ENCODE data around the gene KRTAP13-2.

Gene KRTAP13-2

DNA sequence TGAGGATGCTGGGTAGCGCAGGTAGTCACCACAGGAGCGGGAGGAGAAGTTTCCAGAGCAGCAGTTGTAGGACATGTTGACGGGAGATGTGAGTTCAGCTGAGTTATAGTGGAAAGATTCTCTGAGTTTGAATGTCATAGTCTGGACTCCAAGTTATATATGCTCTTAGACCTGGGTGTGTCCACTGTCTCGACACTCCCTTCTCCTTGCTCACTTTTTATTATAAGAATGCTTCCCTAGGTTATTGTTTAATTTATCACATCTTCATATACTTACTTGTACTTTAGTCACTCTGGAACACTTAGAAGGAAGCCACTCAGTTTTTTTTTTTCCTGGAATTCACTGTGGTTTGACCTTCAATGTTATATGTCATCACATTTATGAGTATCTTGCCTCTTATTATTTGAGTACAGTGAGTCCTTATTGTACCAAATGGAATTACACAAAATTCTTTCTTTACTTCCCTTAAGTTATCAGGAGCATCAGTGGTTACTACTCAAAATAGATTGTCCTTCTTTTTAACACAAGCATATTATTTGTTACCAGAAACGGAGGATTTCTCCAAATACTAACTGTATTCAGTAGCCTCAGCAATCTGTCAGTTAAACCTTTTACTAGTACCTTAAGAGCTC is at the start of gene KRTAP13-2:
Gene KRTAP13-2, minus strand, starts transcription at position 133 of the 632 bp plus-strand sequence. Its CDS starts 58 bp downstream, at position 75.
- DNase-seq, result no peak

GRCh38 chr21:30415993-30416392 is 43.9 kb upstream of the KRTAP13-2 start:
- no peak for DNase-seq

DNA sequence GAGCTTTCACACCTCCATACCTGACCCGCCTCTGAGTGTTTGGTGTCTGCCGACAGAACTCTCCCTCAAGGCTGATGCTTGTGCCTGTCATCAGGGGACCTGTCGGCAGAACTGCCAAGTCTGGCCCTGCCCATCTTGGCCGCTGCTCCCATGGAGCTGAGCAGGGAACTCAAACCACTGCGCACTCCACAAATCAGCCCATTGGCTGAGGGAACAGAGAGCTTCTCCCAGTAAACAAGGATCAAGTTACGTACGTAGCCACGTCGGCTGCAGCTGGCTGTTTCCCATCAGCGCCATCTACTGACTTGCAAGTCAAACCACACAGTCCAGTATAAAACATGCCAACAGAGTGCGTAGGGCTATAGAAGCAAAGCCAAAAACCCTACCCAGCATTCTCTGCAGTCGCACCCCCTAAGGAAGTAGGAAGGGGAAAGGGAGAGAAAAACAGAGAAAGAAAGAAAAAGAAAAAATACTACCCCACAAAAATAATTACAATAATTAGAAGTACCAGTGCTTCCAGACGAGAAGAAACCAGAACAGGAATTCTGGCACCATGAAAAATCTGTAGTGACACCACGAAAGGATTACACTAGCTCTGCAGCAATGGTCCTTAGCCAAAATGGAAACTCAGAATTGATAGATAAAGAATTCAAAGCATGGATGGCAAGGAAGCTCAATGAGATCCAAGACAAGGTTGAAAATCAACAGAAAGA is 36.9 kb upstream of the KRTAP13-2 start:
- no peak for DNase-seq

GRCh38 chr21:30395731-30396130 is 23.7 kb upstream of the KRTAP13-2 start, which contains the start of gene KRTAP13-1:
KRTAP13-1 (plus strand) TSS chr21:30396031; CDS start chr21:30396087, 56 bp downstream.
- no peak for DNase-seq

GRCh38 chr21:30391492-30392025 is 19.5 kb upstream of the KRTAP13-2 start:
- DNase-seq, result no peak

- no peak for DNase-seq
Measured at GRCh38 chr21:30382201-30382600, 10.1 kb upstream of the KRTAP13-2 start.

GRCh38 chr21:30355906-30356305 is 16.2 kb downstream of the KRTAP13-2 start:
- DNase-seq, result no peak

DNA sequence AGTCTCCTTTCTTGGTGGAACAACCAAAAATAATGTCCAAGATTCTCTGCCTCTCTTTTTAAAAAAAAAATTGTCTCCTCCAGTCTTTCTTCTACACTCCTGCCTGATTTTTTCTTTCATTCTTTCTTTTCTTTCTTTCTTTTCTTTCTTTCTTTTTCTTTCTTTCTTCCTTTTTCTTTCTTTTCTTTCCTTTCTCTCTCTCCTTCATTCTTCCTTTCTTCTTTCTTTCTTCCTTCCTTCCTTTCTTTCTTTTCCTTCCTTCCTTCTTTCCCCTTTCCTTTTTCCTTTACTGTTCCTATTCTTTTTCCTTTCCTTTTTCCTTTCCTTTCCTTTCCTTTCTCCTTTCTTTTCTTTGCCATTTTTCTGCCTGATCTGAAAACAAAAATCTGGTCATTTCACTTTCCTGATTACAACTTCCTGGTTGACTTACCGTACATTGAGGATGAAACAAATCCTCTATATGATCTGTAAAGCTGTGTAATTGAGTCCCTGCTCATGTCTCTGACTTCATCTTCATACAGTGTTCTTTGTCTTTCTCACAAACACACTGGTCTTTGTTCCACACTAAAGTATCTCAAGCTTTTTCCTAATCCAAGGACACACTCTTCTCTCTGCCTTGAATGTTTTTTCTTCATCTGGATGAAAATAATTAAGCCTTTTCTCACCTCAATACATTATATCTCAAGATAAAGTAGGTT is 17.6 kb downstream of the KRTAP13-2 start:
- DNase-seq, result no peak

GRCh38 chr21:30351534-30351933 is 20.5 kb downstream of the KRTAP13-2 start:
- DNase-seq, result no peak

GRCh38 chr21:30349572-30349971 is 22.5 kb downstream of the KRTAP13-2 start:
- DNase-seq, result no peak

- DNase-seq, result no peak
Measured at GRCh38 chr21:30348506-30348905, 23.6 kb downstream of the KRTAP13-2 start, which contains the start of gene KRTAP23-1. KRTAP23-1 (minus strand) TSS chr21:30348606; CDS start chr21:30348606, 0 bp downstream.

GRCh38 chr21:30345014-30345413 is 27.1 kb downstream of the KRTAP13-2 start:
- no peak for DNase-seq

GRCh38 chr21:30340714-30341573 is 31.1 kb downstream of the KRTAP13-2 start:
- peak; percentile 3 for DNase-seq

DNA sequence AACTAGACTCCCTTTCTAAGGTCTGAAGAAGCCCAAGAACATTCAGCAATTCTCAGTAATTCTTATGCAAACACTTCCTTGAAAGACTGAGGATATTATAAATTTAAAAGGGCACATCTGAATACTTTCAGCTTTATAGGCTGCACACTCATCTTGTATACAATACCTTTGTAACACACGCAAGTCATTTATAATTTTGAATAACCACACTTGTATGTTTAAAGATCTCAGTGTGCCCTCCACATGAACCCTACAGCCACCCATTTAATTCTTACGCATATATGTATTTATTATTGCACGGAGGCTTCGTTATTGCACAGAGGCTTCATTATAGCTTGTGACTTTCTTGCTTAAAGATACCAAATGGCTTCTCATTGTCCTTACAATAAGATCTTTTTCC is 33.4 kb downstream of the KRTAP13-2 start:
- DNase-seq, result no peak

- no peak for DNase-seq
Measured at GRCh38 chr21:30337772-30338171, 34.3 kb downstream of the KRTAP13-2 start.

DNA sequence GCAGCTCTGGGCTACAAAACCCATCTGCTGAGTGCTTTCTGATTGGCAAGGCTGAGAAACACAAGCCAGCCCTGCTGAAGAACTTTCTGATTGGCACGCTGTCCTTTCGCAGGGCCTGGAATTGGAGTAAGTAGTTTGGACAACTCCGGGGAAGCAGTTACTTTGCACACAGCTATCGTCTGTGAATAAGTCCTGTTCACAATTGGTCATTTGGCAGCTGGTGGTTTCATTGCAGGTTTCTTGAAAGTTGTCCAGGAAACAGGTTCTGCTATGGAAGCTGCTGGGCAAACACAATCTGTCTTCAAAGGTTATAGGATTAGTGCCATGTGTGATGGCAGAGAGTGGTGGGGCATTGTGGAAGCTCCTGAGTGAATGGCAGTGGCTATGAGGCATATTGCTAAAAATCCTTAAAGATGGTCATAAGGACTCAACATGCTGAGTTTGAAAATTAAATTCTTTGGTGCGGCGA is 34.8 kb downstream of the KRTAP13-2 start, which contains the start of gene KRTAP27-1:
Gene KRTAP27-1, minus strand, starts transcription at position 419 of the 469 bp plus-strand sequence. Its CDS starts 26 bp downstream, at position 393.
- no peak for DNase-seq

DNA sequence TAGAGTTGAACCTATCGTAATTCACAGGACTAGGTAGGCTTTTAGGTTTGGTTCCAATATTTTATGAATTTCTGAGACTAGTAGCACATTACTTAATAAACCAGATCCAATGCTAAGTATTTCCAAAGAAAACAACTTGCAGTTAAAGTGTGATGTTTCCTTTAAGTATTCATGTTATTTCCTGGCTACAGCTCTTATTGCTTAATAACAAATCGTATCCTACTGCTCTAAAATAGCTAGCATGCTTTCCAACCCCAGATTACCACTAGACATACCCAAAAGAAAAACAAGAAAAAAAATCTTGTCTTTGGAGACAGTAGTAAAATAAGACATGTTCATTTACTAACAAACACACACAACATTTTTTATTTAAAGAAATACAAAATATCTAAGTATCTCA is 35.5 kb downstream of the KRTAP13-2 start:
- no peak for DNase-seq

DNA sequence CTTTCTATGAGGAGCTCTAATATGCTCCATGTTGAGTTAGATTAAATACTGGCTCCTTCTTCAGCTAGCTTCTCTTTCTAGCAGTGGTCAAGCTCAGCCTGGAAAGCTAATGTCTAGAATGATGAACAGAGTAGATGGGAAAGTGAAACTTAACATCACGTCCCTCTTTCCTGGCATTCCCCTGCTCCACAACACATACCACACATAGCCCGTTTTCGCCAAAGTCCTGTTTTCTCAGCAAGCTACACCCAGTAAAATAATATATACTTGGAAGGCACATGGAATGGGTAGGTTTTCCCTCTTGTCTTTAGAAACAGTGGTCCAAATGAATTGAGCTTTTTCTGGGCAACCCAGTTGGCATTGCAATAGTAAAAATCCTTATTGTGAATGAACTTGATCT is 38.3 kb downstream of the KRTAP13-2 start:
- DNase-seq, result no peak

- no peak for DNase-seq
Measured at GRCh38 chr21:30332681-30333080, 39.4 kb downstream of the KRTAP13-2 start.

GRCh38 chr21:30329203-30329875 is 42.7 kb downstream of the KRTAP13-2 start:
- no peak for DNase-seq

GRCh38 chr21:30326390-30326789 is 45.7 kb downstream of the KRTAP13-2 start:
- no peak for DNase-seq
